Memory B cell (primary cell): ENCODE data around the gene ADGB.
"Not testable (repeated sequence)": the region's sequence is repeated elsewhere in the genome, so short reads cannot be mapped to it uniquely, and the experiment has no call there.

Experiments
- ATAC-seq: fragments of 150-1000 bp; cut with Tn5 transposase; 2 replicates; pipeline ENCODE4 v1.10.0; 2021; ENCODE audit warnings: low read depth, mild to moderate bottlenecking, moderate library complexity
- DNase-seq, 2 donors: peaks; one replicate each; pipeline ENCODE4 v3.0.0; 2022; ENCODE audit warnings: low spot score in 2 of 2
- H3K27ac Mint-ChIP-seq: one replicate; pipeline ENCODE4 v1.8.0; 2022; ENCODE audit warnings: mild to moderate bottlenecking, moderate library complexity, mixed read lengths
- H3K27me3 Mint-ChIP-seq: one replicate; pipeline ENCODE4 v1.8.0; 2022; ENCODE audit warnings: mixed read lengths
- H3K36me3 Mint-ChIP-seq: one replicate; pipeline ENCODE4 v1.8.0; 2022; ENCODE audit warnings: mild to moderate bottlenecking, mixed read lengths
- H3K4me1 Mint-ChIP-seq: one replicate; pipeline ENCODE4 v1.8.0; 2022; ENCODE audit warnings: mixed read lengths
- H3K4me3 Mint-ChIP-seq: one replicate; pipeline ENCODE4 v1.8.0; 2022; ENCODE audit warnings: mild to moderate bottlenecking, moderate library complexity, mixed read lengths
- H3K9me3 Mint-ChIP-seq: one replicate; pipeline ENCODE4 v1.8.0; 2022; ENCODE audit warnings: mixed read lengths

Gene ADGB

GRCh38 chr6:146803167-146803566 is 204.4 kb downstream of the ADGB start:
- not testable (repeated sequence) for H3K27me3 Mint-ChIP-seq, H3K4me3 Mint-ChIP-seq, H3K4me1 Mint-ChIP-seq, H3K9me3 Mint-ChIP-seq, ATAC-seq, H3K27ac Mint-ChIP-seq, H3K36me3 Mint-ChIP-seq, DNase-seq

GRCh38 chr6:146803601-146804000 is 204.8 kb downstream of the ADGB start:
- ATAC-seq, result no peak
- H3K9me3 Mint-ChIP-seq, result peaks cover 2% of the 10 kb centered on the region
- no peaks in the 10 kb centered on the region for H3K4me1 Mint-ChIP-seq

GRCh38 chr6:146805546-146806325 is 207.0 kb downstream of the ADGB start:
- DNase-seq (no peak), ATAC-seq (no peak)
- no peaks in the 10 kb centered on the region for H3K36me3 Mint-ChIP-seq
- H3K27ac Mint-ChIP-seq, result no peak overlapping the region
- H3K9me3 Mint-ChIP-seq, result no peaks in the 10 kb centered on the region
- no peak overlapping the region for H3K4me3 Mint-ChIP-seq
- H3K27me3 Mint-ChIP-seq, result no peaks in the 10 kb centered on the region
- no peaks in the 10 kb centered on the region for H3K4me1 Mint-ChIP-seq

More at GRCh38 chr6:146803601-146804000, 204.8 kb downstream of the ADGB start:
- Mint-ChIP-seq H3K27ac (no peak overlapping the region), H3K4me3 (no peak overlapping the region), H3K36me3 (no peaks in the 10 kb centered on the region), H3K27me3 (no peaks in the 10 kb centered on the region)
- no peak for DNase-seq

GRCh38 chr6:146809014-146809413 is 210.2 kb downstream of the ADGB start:
- H3K4me3 Mint-ChIP-seq, H3K4me1 Mint-ChIP-seq, H3K36me3 Mint-ChIP-seq, H3K27ac Mint-ChIP-seq, ATAC-seq, H3K27me3 Mint-ChIP-seq, DNase-seq, H3K9me3 Mint-ChIP-seq: not testable (repeated sequence)

- H3K4me3 Mint-ChIP-seq, DNase-seq, H3K36me3 Mint-ChIP-seq, ATAC-seq, H3K9me3 Mint-ChIP-seq, H3K4me1 Mint-ChIP-seq, H3K27me3 Mint-ChIP-seq, H3K27ac Mint-ChIP-seq: not testable (repeated sequence)
Measured at GRCh38 chr6:146812811-146813321, 214.1 kb downstream of the ADGB start.

GRCh38 chr6:146813554-146813953 is 214.8 kb downstream of the ADGB start:
- H3K4me1 Mint-ChIP-seq, result no peaks in the 10 kb centered on the region
- no peaks in the 10 kb centered on the region for H3K27me3 Mint-ChIP-seq
- H3K36me3 Mint-ChIP-seq, result no peaks in the 10 kb centered on the region
- H3K27ac Mint-ChIP-seq, result no peak overlapping the region
- H3K4me3 Mint-ChIP-seq, result no peak overlapping the region
- ATAC-seq, result no peak
- no peaks in the 10 kb centered on the region for H3K9me3 Mint-ChIP-seq
- DNase-seq, result no peak

- no peak overlapping the region for H3K4me3 Mint-ChIP-seq
- no peaks in the 10 kb centered on the region for H3K4me1 Mint-ChIP-seq
- no peak for ATAC-seq
- no peak overlapping the region for H3K27ac Mint-ChIP-seq
- no peaks in the 10 kb centered on the region for H3K9me3 Mint-ChIP-seq
- H3K27me3 Mint-ChIP-seq, result no peaks in the 10 kb centered on the region
- no peak for DNase-seq
- no peaks in the 10 kb centered on the region for H3K36me3 Mint-ChIP-seq
Measured at GRCh38 chr6:146814148-146814750, 215.5 kb downstream of the ADGB start.

- ATAC-seq, DNase-seq, H3K27ac Mint-ChIP-seq, H3K4me3 Mint-ChIP-seq, H3K36me3 Mint-ChIP-seq, H3K27me3 Mint-ChIP-seq, H3K9me3 Mint-ChIP-seq, H3K4me1 Mint-ChIP-seq: not testable (repeated sequence)
Measured at GRCh38 chr6:146815511-146816462, 217.0 kb downstream of the ADGB start.

- Mint-ChIP-seq H3K4me3 (no peak overlapping the region), H3K36me3 (no peaks in the 10 kb centered on the region), H3K9me3 (no peaks in the 10 kb centered on the region), H3K4me1 (no peaks in the 10 kb centered on the region), H3K27ac (no peak overlapping the region), H3K27me3 (no peaks in the 10 kb centered on the region)
- ATAC-seq (no peak), DNase-seq (no peak)
Measured at GRCh38 chr6:146819596-146820320, 221.0 kb downstream of the ADGB start.

GRCh38 chr6:146827216-146827928 is 228.6 kb downstream of the ADGB start:
- Mint-ChIP-seq H3K9me3 (no peaks in the 10 kb centered on the region), H3K36me3 (no peaks in the 10 kb centered on the region), H3K27me3 (peaks cover 6% of the 10 kb centered on the region), H3K4me3 (no peak overlapping the region), H3K4me1 (no peaks in the 10 kb centered on the region), H3K27ac (no peak overlapping the region)
- ATAC-seq (no peak), DNase-seq (no peak)

GRCh38 chr6:146829792-146830565 is 231.2 kb downstream of the ADGB start:
- no peak for DNase-seq
- H3K36me3 Mint-ChIP-seq, result no peaks in the 10 kb centered on the region
- H3K4me3 Mint-ChIP-seq, result no peak overlapping the region
- H3K9me3 Mint-ChIP-seq, result no peaks in the 10 kb centered on the region
- H3K4me1 Mint-ChIP-seq, result no peaks in the 10 kb centered on the region
- ATAC-seq, result no peak
- H3K27ac Mint-ChIP-seq, result no peak overlapping the region
- H3K27me3 Mint-ChIP-seq, result peaks cover 6% of the 10 kb centered on the region

- ATAC-seq (no peak), DNase-seq (no peak)
- Mint-ChIP-seq H3K9me3 (no peaks in the 10 kb centered on the region), H3K27me3 (peaks cover 6% of the 10 kb centered on the region), H3K4me3 (no peak overlapping the region), H3K4me1 (no peaks in the 10 kb centered on the region), H3K36me3 (no peaks in the 10 kb centered on the region), H3K27ac (no peak overlapping the region)
Measured at GRCh38 chr6:146833157-146833556, 234.4 kb downstream of the ADGB start.
